Progenitor cell of endocrine pancreas (in vitro differentiated cells): ENCODE results near the gene ETV4. TPM values are rescaled to one million over a fixed set of nuclear protein-coding genes. Genes with fewer than 3 reads are reported as not detected.

ENCODE experiments used
- DNase-seq: peaks from one replicate; pipeline ENCODE4 v3.0.0; 2021; ENCODE audit warnings: low spot score; ENCODE audit not compliant: unreplicated experiment
- H3K27ac Mint-ChIP-seq: 2 replicates; pipeline ENCODE4 v1.8.0; 2021; ENCODE audit warnings: mild to moderate bottlenecking, moderate library complexity, mixed read lengths
- H3K27me3 Mint-ChIP-seq: 2 replicates; pipeline ENCODE4 v1.8.0; 2021; ENCODE audit warnings: mixed read lengths
- H3K36me3 Mint-ChIP-seq: 2 replicates; pipeline ENCODE4 v1.8.0; 2022; ENCODE audit warnings: mixed read lengths; ENCODE audit not compliant: insufficient read depth
- H3K4me1 Mint-ChIP-seq: 2 replicates; pipeline ENCODE4 v1.8.0; 2021; ENCODE audit warnings: low read depth, mixed read lengths
- H3K4me3 Mint-ChIP-seq: 2 replicates; pipeline ENCODE4 v1.8.0; 2021; ENCODE audit warnings: low read depth, mild to moderate bottlenecking, moderate library complexity, mixed read lengths
- H3K9me3 Mint-ChIP-seq: 2 replicates; pipeline ENCODE4 v1.8.0; 2021; ENCODE audit warnings: low read depth, mixed read lengths
- CTCF ChIP-seq: fragments of 200-600 bp; sonication (generic); IDR thresholded peaks from one replicate; pipeline ENCODE4 v1.5.0; 2021; ENCODE audit warnings: antibody characterized with exemption, mild to moderate bottlenecking; ENCODE audit not compliant: unreplicated experiment
- total RNA-seq: library from RNA; stranded (reverse); gene quantifications from 2 replicates; pipeline ENCODE4 v1.2.1, GENCODE V29; 2021

The ETV4 gene
- total RNA-seq, 1 donor from 2014 or later: 84.3 TPM

DNA sequence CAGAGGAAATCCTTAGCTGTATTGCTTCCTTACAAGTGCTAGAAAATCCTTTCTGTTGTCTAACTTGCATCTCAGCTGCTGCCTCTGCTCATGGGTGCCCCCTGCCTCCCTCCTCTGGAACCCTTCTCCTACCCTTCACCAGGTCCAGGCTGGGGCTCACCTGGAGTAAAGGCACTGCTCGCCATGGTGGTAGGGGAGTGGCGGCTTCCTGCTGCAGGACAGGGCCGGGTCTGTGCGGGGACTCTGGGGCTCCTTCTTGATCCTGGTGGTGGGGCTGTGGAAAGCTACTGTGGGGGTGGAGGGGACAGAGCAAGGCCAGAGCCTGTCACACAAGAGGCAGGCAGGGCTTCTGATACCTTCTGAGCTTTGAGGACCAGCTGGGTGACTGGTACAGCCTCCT, 12.4 kb downstream of the ETV4 start:
- no peak overlapping the region for H3K4me3 Mint-ChIP-seq
- no peak for TF ChIP-seq CTCF
- H3K36me3 Mint-ChIP-seq: peaks cover 8% of the 10 kb centered on the region
- no peaks in the 10 kb centered on the region for H3K27me3 Mint-ChIP-seq
- peaks cover 23% of the 10 kb centered on the region for H3K4me1 Mint-ChIP-seq
- no peak overlapping the region for H3K27ac Mint-ChIP-seq
- no peak for DNase-seq
- H3K9me3 Mint-ChIP-seq: no peaks in the 10 kb centered on the region

GRCh38 chr17:43532581-43532980, 13.6 kb downstream of the ETV4 start:
- H3K36me3 Mint-ChIP-seq: peaks cover 8% of the 10 kb centered on the region
- H3K4me3 Mint-ChIP-seq: no peak overlapping the region
- H3K4me1 Mint-ChIP-seq: peaks cover 25% of the 10 kb centered on the region
- H3K27me3 Mint-ChIP-seq: no peaks in the 10 kb centered on the region
- peak overlapping the region; percentile 52 for H3K27ac Mint-ChIP-seq
- no peaks in the 10 kb centered on the region for H3K9me3 Mint-ChIP-seq
- DNase-seq: no peak
- no peak for TF ChIP-seq CTCF

- Mint-ChIP-seq H3K27me3 (no peaks in the 10 kb centered on the region), H3K27ac (peak overlapping the region; percentile 98), H3K4me3 (no peak overlapping the region), H3K9me3 (no peaks in the 10 kb centered on the region), H3K36me3 (peaks cover 8% of the 10 kb centered on the region), H3K4me1 (peaks cover 28% of the 10 kb centered on the region)
- no peak for DNase-seq
- no peak for TF ChIP-seq CTCF
Measured at GRCh38 chr17:43531955-43532354, 14.2 kb downstream of the ETV4 start.

GRCh38 chr17:43531082-43531378, 15.1 kb downstream of the ETV4 start:
- H3K27me3 Mint-ChIP-seq: no peaks in the 10 kb centered on the region
- no peaks in the 10 kb centered on the region for H3K9me3 Mint-ChIP-seq
- no peak overlapping the region for H3K4me3 Mint-ChIP-seq
- TF ChIP-seq CTCF: no peak
- no peak for DNase-seq
- H3K36me3 Mint-ChIP-seq: peaks cover 5% of the 10 kb centered on the region
- H3K27ac Mint-ChIP-seq: peak overlapping the region; percentile 98
- peaks cover 33% of the 10 kb centered on the region for H3K4me1 Mint-ChIP-seq

DNA sequence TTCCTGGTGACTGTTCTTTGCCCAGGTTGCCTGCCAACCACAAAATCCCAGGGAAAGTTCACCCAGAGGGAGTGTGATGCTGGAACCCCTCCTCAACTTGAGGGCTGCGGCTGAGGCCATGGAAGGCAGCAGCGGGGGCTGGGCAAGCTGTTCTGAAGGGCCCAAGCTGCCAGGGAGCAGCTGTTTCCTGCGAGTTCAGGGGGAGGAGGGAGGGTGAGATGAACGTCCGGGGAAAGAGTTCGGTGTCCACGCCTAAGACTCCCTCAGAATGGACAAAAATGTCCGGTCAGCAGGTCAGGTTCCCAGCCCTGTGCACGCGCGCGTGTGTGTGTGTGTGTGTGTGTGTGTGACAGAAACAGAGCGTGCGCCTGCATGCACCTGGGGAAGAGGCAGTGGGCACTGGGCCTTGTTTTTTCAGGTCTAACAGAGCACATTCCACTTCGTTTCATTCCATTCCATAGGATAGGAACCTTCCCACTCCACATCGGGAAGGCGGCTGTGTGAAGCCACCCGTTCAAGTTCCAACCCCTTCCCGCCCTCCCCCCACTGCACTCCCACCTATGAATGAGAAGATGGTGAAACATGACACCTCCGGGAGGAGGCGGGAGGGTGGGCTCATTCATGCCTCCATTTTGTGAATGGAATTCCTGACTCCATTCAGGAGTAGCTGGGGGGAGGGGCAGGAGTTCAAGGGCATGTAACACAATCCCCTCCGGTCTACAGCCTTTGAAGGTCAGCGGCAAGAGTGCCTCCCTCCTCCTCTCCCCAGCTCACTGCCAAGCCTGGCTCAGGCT, 15.7 kb downstream of the ETV4 start:
- H3K9me3 Mint-ChIP-seq: no peaks in the 10 kb centered on the region
- H3K4me3 Mint-ChIP-seq: peak overlapping the region; percentile 52
- H3K36me3 Mint-ChIP-seq: peaks cover 6% of the 10 kb centered on the region
- H3K27me3 Mint-ChIP-seq: no peaks in the 10 kb centered on the region
- TF ChIP-seq CTCF: no peak
- H3K4me1 Mint-ChIP-seq: peaks cover 37% of the 10 kb centered on the region
- DNase-seq: peak; percentile 92
- H3K27ac Mint-ChIP-seq: peak overlapping the region; percentile 98
